A673 (cell line): ENCODE data around the gene HS3ST4. TPM values are rescaled to one million over a fixed set of nuclear protein-coding genes. Genes with fewer than 3 reads are reported as not detected.

Experiments used
- BruUV-seq: library from RNA; stranded (reverse); fragments of 400-500 nt; replicated peaks from 2 replicates; lab custom pipeline; 2021; lab: Mats Ljungman, UMichigan
- CTCF ChIA-PET: fragments of 300-600 bp; sonication (Branson Sonifier 250); formaldehyde crosslinking; loops from one replicate; lab custom pipeline; 2022; ENCODE audit warnings: antibody characterized with exemption; lab: Charles Lee
- POLR2A ChIA-PET: fragments of 300-600 bp; sonication (Branson Sonifier 250); formaldehyde crosslinking; loops from one replicate; lab custom pipeline; 2022; ENCODE audit warnings: antibody characterized with exemption; ENCODE audit not compliant: low non-redundant PET; lab: Charles Lee
- DNase-seq: peaks from one replicate; pipeline ENCODE4 v3.0.0-alpha.2; 2015; ENCODE audit warnings: low spot score
- H3K27ac ChIP-seq: fragments of 200-600 bp; sonication (generic); 2 replicates; pipeline ENCODE4 v1.5.1; 2016; ENCODE audit warnings: mixed run types, low read depth, mild to moderate bottlenecking, mixed read lengths, antibody characterized with exemption, low read length; ENCODE audit not compliant: poor library complexity, severe bottlenecking
- H3K27me3 ChIP-seq: fragments of 200-600 bp; sonication (generic); replicated peaks from 2 replicates; pipeline ENCODE4 v1.6.1; 2017; ENCODE audit warnings: mixed run types, low read depth, mild to moderate bottlenecking, mixed read lengths, antibody characterized with exemption, low read length; ENCODE audit not compliant: insufficient read depth, poor library complexity
- H3K36me3 ChIP-seq: fragments of 200-600 bp; sonication (generic); 2 replicates; pipeline ENCODE4 v1.6.1; 2016; ENCODE audit warnings: mixed run types, mild to moderate bottlenecking, mixed read lengths, antibody characterized with exemption, low read length; ENCODE audit not compliant: insufficient read depth, poor library complexity, severe bottlenecking
- H3K4me1 ChIP-seq: fragments of 200-600 bp; sonication (generic); 2 replicates; pipeline ENCODE4 v1.6.1; 2017; ENCODE audit warnings: mixed run types, mild to moderate bottlenecking, mixed read lengths, antibody characterized with exemption, low read length; ENCODE audit not compliant: insufficient read depth, poor library complexity, severe bottlenecking
- H3K4me3 ChIP-seq: fragments of 200-600 bp; sonication (generic); 2 replicates; pipeline ENCODE4 v1.5.1; 2016; ENCODE audit warnings: low read depth, mixed run types, mild to moderate bottlenecking, mixed read lengths, low read length; ENCODE audit not compliant: poor library complexity, severe bottlenecking
- H3K9me3 ChIP-seq: fragments of 200-600 bp; sonication (generic); 2 replicates; pipeline ENCODE4 v1.6.1; 2016; ENCODE audit warnings: mixed run types, low read depth, mild to moderate bottlenecking, mixed read lengths, antibody characterized with exemption, low read length; ENCODE audit not compliant: poor library complexity, severe bottlenecking
- EZH2 ChIP-seq: fragments of 200-600 bp; sonication (generic); IDR thresholded peaks from 2 replicates; pipeline ENCODE4 v1.6.1; 2017; ENCODE audit warnings: borderline replicate concordance, low read depth, mild to moderate bottlenecking, mixed read lengths, antibody characterized with exemption, low read length; ENCODE audit not compliant: poor library complexity, severe bottlenecking
- intact Hi-C: fragments of 100-400 bp; cut with micrococcal nuclease; formaldehyde crosslinking; loops from one replicate; pipeline ENCODE4 v1.10.0; 2022; ENCODE audit not compliant: unreplicated experiment
- total RNA-seq: library from RNA; stranded (reverse); gene quantifications from 2 replicates; pipeline ENCODE4 v1.2.3, GENCODE V29; 2021
- TF ChIP-seq, protein P1 (sequence below): fragments of 300-800, 200-600 bp; sonication (generic); conservative IDR thresholded peaks from 2 replicates; pipeline ENCODE4 v1.5.1; 2017; ENCODE audit warnings: low read depth, mild to moderate bottlenecking, antibody characterized with exemption, low read length, moderate library complexity, mixed read lengths

Gene HS3ST4
- total RNA-seq, 1 experiment from 2014 or later, result 33.5 TPM

DNA sequence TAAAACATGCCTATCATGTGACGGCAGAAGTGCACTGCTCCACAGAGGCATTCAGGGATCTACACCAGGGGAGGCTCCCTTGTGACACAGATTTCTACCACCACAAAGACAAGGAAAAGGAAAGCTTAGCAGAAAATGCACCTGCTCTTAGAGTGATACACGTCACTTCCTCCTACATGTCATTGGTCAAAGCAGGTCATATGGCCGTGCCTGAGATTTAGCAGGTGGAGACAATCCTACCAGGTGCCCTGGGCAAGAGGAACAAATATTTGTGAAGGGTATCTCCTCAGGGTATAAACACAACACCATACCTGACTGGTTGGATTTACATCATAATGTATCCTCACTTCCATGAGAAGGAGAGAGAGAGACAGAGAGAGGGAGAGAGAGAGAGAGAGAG, 362.1 kb downstream of the HS3ST4 start:
- no peaks in the 10 kb centered on the region for H3K9me3 ChIP-seq
- intact Hi-C loops, result no loop called here
- H3K27ac ChIP-seq, result no peak overlapping the region
- no peak for DNase-seq
- H3K36me3 ChIP-seq, result no peaks in the 10 kb centered on the region
- ChIA-PET POLR2A (no interaction called here), CTCF (no interaction called here)
- no peaks in the 10 kb centered on the region for H3K27me3 ChIP-seq
- peaks cover 14% of the 10 kb centered on the region for H3K4me1 ChIP-seq
- H3K4me3 ChIP-seq, result no peak overlapping the region
- BruUV-seq, result no TSS peak
- no peak for TF ChIP-seq EZH2
- TF ChIP-seq, protein P1, sequence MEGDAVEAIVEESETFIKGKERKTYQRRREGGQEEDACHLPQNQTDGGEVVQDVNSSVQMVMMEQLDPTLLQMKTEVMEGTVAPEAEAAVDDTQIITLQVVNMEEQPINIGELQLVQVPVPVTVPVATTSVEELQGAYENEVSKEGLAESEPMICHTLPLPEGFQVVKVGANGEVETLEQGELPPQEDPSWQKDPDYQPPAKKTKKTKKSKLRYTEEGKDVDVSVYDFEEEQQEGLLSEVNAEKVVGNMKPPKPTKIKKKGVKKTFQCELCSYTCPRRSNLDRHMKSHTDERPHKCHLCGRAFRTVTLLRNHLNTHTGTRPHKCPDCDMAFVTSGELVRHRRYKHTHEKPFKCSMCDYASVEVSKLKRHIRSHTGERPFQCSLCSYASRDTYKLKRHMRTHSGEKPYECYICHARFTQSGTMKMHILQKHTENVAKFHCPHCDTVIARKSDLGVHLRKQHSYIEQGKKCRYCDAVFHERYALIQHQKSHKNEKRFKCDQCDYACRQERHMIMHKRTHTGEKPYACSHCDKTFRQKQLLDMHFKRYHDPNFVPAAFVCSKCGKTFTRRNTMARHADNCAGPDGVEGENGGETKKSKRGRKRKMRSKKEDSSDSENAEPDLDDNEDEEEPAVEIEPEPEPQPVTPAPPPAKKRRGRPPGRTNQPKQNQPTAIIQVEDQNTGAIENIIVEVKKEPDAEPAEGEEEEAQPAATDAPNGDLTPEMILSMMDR, result no peak

DNA sequence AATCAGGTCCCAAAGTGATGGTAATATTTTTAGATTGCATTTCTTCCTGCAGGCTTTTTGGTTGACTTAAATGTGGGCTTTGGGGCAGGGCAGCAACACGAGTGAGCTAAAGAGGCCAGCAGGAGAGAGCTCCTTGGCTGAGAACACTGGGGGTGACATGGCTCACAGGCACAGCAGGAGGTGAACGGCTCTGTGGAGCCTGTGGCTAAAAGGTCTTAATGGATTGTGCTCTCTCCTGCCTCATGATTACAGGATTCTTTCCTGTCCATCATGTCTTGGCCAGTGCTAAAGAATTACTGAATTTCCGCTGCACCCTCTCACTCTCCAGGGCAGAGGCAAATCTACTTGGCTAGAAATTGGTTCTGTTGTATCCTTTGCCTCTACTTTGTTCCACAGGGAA, 366.6 kb downstream of the HS3ST4 start:
- Histone ChIP-seq H3K27ac (no peak overlapping the region), H3K9me3 (no peaks in the 10 kb centered on the region), H3K4me3 (no peak overlapping the region), H3K4me1 (no peaks in the 10 kb centered on the region), H3K36me3 (no peaks in the 10 kb centered on the region), H3K27me3 (no peaks in the 10 kb centered on the region)
- no TSS peak for BruUV-seq
- no peak for DNase-seq
- TF ChIP-seq EZH2, result no peak
- TF ChIP-seq, protein P1, result no peak
- POLR2A ChIA-PET, result no interaction called here
- CTCF ChIA-PET, result no interaction called here
- intact Hi-C loops, result no loop called here

DNA sequence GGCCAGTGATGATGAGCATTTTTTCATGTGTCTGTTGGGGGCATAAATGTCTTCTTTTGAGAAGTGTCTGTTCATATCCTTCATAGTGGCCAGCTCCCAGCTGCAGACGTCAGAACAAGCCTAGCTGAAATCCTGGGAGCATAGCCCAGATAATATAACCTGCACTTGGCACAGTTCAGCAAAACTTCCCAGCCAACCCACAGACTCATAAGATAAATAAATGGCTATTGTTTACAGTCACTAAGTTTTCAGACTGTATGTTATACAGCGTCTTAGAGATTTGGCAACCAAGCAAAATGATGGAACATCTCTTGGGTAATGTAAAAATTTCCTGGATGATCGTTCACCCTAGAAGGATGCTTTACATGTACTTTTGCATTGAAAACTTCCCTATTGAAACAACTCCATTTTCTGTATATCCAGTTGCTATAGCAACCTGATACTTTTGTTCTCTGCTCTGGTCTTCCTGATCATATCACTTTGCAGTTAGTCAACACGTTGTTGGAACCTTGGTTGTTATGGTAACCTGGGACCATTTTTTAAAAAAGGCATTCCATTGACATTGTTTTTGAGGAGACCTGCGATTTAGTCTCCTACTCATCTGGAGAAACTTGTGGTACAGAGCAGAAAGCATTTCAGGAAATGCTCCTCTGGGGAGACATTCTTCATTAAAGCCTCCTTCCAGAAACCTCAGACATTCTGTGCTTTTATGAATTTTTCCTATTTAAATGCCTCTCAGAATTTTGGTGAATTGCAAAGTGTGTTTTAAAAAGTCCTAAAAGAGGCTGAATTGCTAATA, 378.7 kb downstream of the HS3ST4 start:
- Histone ChIP-seq H3K27me3 (no peaks in the 10 kb centered on the region), H3K9me3 (no peaks in the 10 kb centered on the region), H3K4me1 (peaks cover 17% of the 10 kb centered on the region), H3K4me3 (no peak overlapping the region), H3K27ac (peak overlapping the region; percentile 44), H3K36me3 (no peaks in the 10 kb centered on the region)
- CTCF ChIA-PET, result interaction anchor here (0.6 kb wide), 1 partner anchor 326 kb away, joined by 3 read pairs; no protein-coding TSS in a partner anchor
- POLR2A ChIA-PET, result no interaction called here
- no TSS peak for BruUV-seq
- TF ChIP-seq, protein P1, result no peak
- TF ChIP-seq EZH2, result no peak
- peak; percentile 84 for DNase-seq
- intact Hi-C loops, result no loop called here
